Heart left ventricle (tissue), 16 donors: ENCODE measurements around the gene PRPF39. TPM values are rescaled to one million over a fixed set of nuclear protein-coding genes. Genes with fewer than 3 reads are reported as not detected.

Source experiments
- ATAC-seq, 4 donors: fragments of 200-7000 bp; cut with Tn5 transposase; one replicate each; pipeline ENCODE4 v1.9.1; 2020 to 2022; ENCODE audit warnings: moderate library complexity in 4 of 4, mild to moderate bottlenecking in 3 of 4, moderate number of reproducible peaks in 1 of 4
- DNase-seq, 5 donors: peaks; one replicate each; pipeline ENCODE4 v3.0.0-alpha.2; 2020
- H3K27ac ChIP-seq, 12 donors: fragments of 200-600 bp; sonication (generic) in 4 of 12; one replicate each; pipeline versions ENCODE4 v1.5.0 to v1.8.0; 2016 to 2022; ENCODE audit warnings: mild to moderate bottlenecking in 2 of 12
- H3K27me3 ChIP-seq, 9 donors: fragments of 200-600 bp; sonication (generic) in 2 of 9; one replicate each; pipeline versions ENCODE4 v1.5.1 to v1.8.0; 2016 to 2022; ENCODE audit warnings: mild to moderate bottlenecking in 3 of 9
- H3K36me3 ChIP-seq, 9 donors: fragments of 200-600 bp; sonication (generic) in 2 of 9; one replicate each; pipeline versions ENCODE4 v1.5.0 to v1.8.0; 2018 to 2022; ENCODE audit warnings: mild to moderate bottlenecking in 2 of 9
- H3K4me1 ChIP-seq, 12 donors: fragments of 200-600 bp; sonication (generic) in 4 of 12; one replicate each; pipeline versions ENCODE4 v1.5.0 to v1.8.0; 2016 to 2022; ENCODE audit warnings: mild to moderate bottlenecking in 3 of 12
- H3K4me3 ChIP-seq, 12 donors: fragments of 200-600 bp; sonication (generic) in 4 of 12; one replicate each; pipeline versions ENCODE4 v1.5.0 to v1.8.0; 2017 to 2022; ENCODE audit warnings: mild to moderate bottlenecking in 9 of 12, moderate library complexity in 4 of 12
- H3K9me3 ChIP-seq, 12 donors: fragments of 200-600 bp; sonication (generic) in 4 of 12; one replicate each; pipeline versions ENCODE4 v1.5.0 to v1.8.0; 2016 to 2022; ENCODE audit warnings: mild to moderate bottlenecking in 1 of 12
- POLR2A ChIP-seq, 2 donors: fragments of 450-650 bp; IDR thresholded peaks; one replicate each; pipeline ENCODE4 v1.6.1; 2017; ENCODE audit warnings: antibody characterized with exemption in 2 of 2, mild to moderate bottlenecking in 2 of 2, moderate library complexity in 2 of 2
- WGBS, 4 donors: extraction: QIAGEN DNeasy Blood & Tissue Kit in 2 of 4; methylation state at CpG; one replicate each; pipeline versions ENCODE4 v1.1.5 to v1.1.7; 2013 to 2018; 5-methylcytosine and 5-hydroxymethylcytosine counted together
- intact Hi-C, 10 donors: fragments of 100-400 bp; cut with DNase I; formaldehyde crosslinking; loops; one replicate each; pipeline versions ENCODE4 v1.11.1 to v1.14.2; 2022
- polyA plus RNA-seq, 2 donors: library from polyadenylated mRNA; stranded (reverse); fragments of 200-250 nt; gene quantifications; one replicate each; pipeline ENCODE4 v1.2.3, GENCODE V29; 2013
- total RNA-seq, 9 donors: library from RNA; depleted of rRNA in 2 of 9; stranded (reverse); fragments of >200 nt in 2 of 9; fragmentation: NEBNext Ultra II Directional in 3 of 9; extraction: Animal tissue kit (Norgen Biotek cat#: 25700) in 3 of 9; gene quantifications; one replicate each; pipeline versions ENCODE4 v1.1.0 to v1.2.4, GENCODE V29; 2016 to 2023
- TF ChIP-seq, protein P1 (sequence below), 12 donors: fragments of 200-600 bp; sonication (generic) in 4 of 12; IDR thresholded peaks; one replicate each; pipeline versions ENCODE4 v1.5.0 to v1.8.0; 2018 to 2022; ENCODE audit warnings: antibody characterized with exemption in 12 of 12, mild to moderate bottlenecking in 5 of 12
- donor health status: ischemic (EF 13 %, LVEDD 7.1; RV severe dilation, severe dysfunction).
- donor health status: healthy with polysubstance abuse.
- donor health status: DM: no; HTN: yes; CAD: no.
- donor health status: DM: no; HTN: no; CAD: no.
- donor health status: ischemic (EF 25% LVEDD 6.9; RV normal size, moderate dysfunction).
- donor health status: ischemic (EF 25% LVEDD 5.7; RV mildly dilated, moderate dysfunction).
- donor health status: healthy.
- donor health status: DM: yes; HTN: yes; CAD: no.
- donor health status: ischemic (EF 35%, LVEDD 5.7; RV mildly dilated, moderate dysfunction).
- donor health status: nonischemic (EF 11% LVEDD 7.7; RV severe dilation, severe dysfunction).
- donor health status: DM: yes; HTN: yes; CAD: no.
- donor health status: PGD.
- donor health status: ischemic (EF 29% LVEDD 5.4; RV normal size, mild dysfunction).
- donor health status: nonischemic (EF 23%, LVEDD 6.1; RV moderate dilation, normal function).

Gene PRPF39
- total and polyA plus RNA-seq, 11 donors, result 5.9 to 17.0 (median 13.1) TPM

DNA sequence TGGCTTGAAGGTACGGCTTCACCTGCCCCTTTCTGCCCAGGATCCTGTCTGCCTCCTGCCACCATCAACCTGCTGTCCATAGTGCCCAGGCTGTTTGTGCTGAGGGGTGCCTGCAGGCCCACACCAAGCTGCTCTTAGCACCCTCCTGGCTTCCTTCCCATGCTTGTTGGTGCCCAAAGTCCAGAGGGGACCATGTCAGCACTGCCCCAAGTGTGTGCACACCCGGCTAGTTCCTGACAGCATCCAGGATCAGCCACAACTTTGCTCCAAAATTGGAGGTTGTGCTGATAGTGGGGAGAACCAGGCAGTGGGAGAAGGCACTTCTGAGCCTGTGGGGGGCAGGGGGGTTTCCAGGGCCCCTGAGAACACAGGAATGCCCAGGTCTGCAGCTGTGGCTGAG, 44.5 kb upstream of the PRPF39 start:
- Histone ChIP-seq H3K27ac (no peak overlapping the region), H3K36me3 (peaks cover 0 to 80% (median 47%) of the 10 kb centered on the region in 9 donors), H3K9me3 (no peaks in the 10 kb centered on the region), H3K27me3 (no peaks in the 10 kb centered on the region), H3K4me1 (no peaks in the 10 kb centered on the region), H3K4me3 (no peak overlapping the region)
- TF ChIP-seq, protein P1, sequence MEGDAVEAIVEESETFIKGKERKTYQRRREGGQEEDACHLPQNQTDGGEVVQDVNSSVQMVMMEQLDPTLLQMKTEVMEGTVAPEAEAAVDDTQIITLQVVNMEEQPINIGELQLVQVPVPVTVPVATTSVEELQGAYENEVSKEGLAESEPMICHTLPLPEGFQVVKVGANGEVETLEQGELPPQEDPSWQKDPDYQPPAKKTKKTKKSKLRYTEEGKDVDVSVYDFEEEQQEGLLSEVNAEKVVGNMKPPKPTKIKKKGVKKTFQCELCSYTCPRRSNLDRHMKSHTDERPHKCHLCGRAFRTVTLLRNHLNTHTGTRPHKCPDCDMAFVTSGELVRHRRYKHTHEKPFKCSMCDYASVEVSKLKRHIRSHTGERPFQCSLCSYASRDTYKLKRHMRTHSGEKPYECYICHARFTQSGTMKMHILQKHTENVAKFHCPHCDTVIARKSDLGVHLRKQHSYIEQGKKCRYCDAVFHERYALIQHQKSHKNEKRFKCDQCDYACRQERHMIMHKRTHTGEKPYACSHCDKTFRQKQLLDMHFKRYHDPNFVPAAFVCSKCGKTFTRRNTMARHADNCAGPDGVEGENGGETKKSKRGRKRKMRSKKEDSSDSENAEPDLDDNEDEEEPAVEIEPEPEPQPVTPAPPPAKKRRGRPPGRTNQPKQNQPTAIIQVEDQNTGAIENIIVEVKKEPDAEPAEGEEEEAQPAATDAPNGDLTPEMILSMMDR (IDR thresholded peaks at IDR 0.05), result no peak
- no peak for TF ChIP-seq POLR2A (IDR thresholded peaks at IDR 0.05)
- 95 to 100% (median 99%) methylated on average over 1 to 2 of the region's 2 CpGs for WGBS, 4 donors
- peak in 1 of 4 donors; percentile 42 for ATAC-seq
- intact Hi-C loops, result no loop called here
- DNase-seq, result no peak

DNA sequence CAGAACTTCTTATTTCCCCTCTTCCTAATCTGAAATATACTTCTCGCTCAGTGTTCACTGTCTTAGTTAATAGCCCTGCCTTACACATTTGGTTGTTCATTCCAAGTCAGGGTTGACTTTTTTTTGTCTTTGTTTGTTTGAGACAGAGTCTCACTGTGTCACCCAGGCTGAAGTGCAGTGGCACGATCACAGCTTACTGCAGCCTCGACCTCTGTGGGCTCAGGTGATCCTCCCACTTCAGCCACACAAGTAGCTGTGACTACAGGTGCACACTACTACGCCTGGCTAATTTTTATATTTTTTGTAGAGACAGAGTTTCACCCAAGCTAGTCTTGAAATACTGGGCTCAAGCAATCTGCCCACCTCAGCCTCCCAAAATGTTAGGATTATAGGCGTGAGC, 42.3 kb upstream of the PRPF39 start:
- H3K27ac ChIP-seq, result no peak overlapping the region
- intact Hi-C loops, result no loop called here
- H3K27me3 ChIP-seq, result no peaks in the 10 kb centered on the region
- H3K4me1 ChIP-seq, result no peaks in the 10 kb centered on the region
- no peak for DNase-seq
- H3K4me3 ChIP-seq, result no peak overlapping the region
- WGBS, 4 donors, result 67 to 86% (median 79%) methylated on average over 5 of the region's 5 CpGs
- no peaks in the 10 kb centered on the region for H3K9me3 ChIP-seq
- ATAC-seq, result no peak
- no peak for TF ChIP-seq POLR2A (IDR thresholded peaks at IDR 0.05)
- TF ChIP-seq, protein P1 (IDR thresholded peaks at IDR 0.05), result no peak
- peaks cover 0 to 81% (median 47%) of the 10 kb centered on the region in 9 donors for H3K36me3 ChIP-seq

DNA sequence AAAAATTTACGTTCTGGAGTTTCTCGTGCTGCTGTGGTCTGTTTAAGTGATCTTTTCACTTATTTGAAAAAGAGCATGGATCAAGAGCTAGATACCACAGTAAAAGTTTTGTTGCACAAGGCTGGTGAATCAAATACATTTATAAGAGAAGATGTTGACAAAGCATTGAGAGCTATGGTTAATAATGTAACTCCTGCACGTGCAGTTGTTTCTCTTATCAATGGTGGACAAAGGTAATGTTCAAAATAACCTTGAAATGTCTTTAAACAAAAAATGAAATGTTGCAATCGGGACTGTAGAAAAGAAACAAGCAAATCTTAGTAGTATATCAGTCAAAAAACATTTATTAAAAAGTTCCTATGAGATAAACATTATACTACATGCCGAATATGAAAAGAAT, 39.3 kb upstream of the PRPF39 start:
- ATAC-seq (no peak), DNase-seq (no peak)
- WGBS, 4 donors, result 84 to 92% (median 86%) methylated on average over 5 of the region's 5 CpGs
- TF ChIP-seq, protein P1 (IDR thresholded peaks at IDR 0.05), result no peak
- TF ChIP-seq POLR2A (IDR thresholded peaks at IDR 0.05), result no peak
- Histone ChIP-seq H3K36me3 (peaks cover 0 to 80% (median 33%) of the 10 kb centered on the region in 9 donors), H3K27ac (no peak overlapping the region), H3K4me3 (no peak overlapping the region), H3K4me1 (no peaks in the 10 kb centered on the region), H3K27me3 (no peaks in the 10 kb centered on the region), H3K9me3 (no peaks in the 10 kb centered on the region)
- intact Hi-C loops, result no loop called here

DNA sequence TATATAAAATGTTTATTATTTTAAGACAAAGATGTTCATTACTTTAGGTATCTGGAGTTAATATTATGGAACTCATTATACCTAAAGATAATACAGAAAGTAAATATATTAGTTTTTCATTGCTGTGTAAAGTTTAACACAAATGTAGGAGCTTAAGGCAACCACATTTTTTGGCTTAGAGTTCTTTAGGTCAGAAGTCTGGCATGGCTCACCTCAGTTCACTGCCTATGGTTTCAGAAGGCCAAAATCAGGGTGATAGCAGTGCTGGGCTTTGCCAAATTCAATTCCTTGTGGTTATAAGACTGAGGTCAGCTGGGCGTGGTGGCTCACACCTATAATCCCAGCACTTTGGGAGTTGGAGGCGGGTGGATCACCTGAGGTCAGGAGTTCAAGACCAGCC, 35.5 kb upstream of the PRPF39 start:
- TF ChIP-seq POLR2A (IDR thresholded peaks at IDR 0.05), result no peak
- TF ChIP-seq, protein P1 (IDR thresholded peaks at IDR 0.05), result no peak
- WGBS, 4 donors, result 98 to 100% (median 100%) methylated on average over 2 of the region's 2 CpGs
- DNase-seq (no peak), ATAC-seq (no peak)
- Histone ChIP-seq H3K4me3 (no peak overlapping the region), H3K4me1 (no peaks in the 10 kb centered on the region), H3K36me3 (peaks cover 0 to 93% (median 50%) of the 10 kb centered on the region in 9 donors), H3K27ac (no peak overlapping the region), H3K9me3 (no peaks in the 10 kb centered on the region), H3K27me3 (no peaks in the 10 kb centered on the region)
- intact Hi-C loops, result no loop called here
